Activated CD8-positive, alpha-beta T cell treated with anti-CD3 and anti-CD28 coated beads for 36 hours (primary cell): ENCODE results near the gene IMMT. TPM values are rescaled to one million over a fixed set of nuclear protein-coding genes. Genes with fewer than 3 reads are reported as not detected.

ENCODE experiments used
- ATAC-seq: fragments of 200-7000 bp; cut with Tn5 transposase; one replicate; pipeline ENCODE4 v1.10.0; 2021; ENCODE audit warnings: mild to moderate bottlenecking, moderate library complexity
- CTCF ChIA-PET: fragments of 350-600 bp; sonication (Branson Sonifier 250); formaldehyde crosslinking; loops from one replicate; lab custom pipeline; 2021; ENCODE audit warnings: antibody characterized with exemption; lab: Charles Lee
- POLR2A ChIA-PET: fragments of 350-600 bp; sonication (Branson Sonifier 250); formaldehyde crosslinking; loops from one replicate; lab custom pipeline; 2021; ENCODE audit warnings: antibody characterized with exemption; lab: Charles Lee
- DNase-seq: peaks from one replicate; pipeline ENCODE4 v3.0.0-alpha.2; 2020
- H3K27ac Mint-ChIP-seq: one replicate; pipeline ENCODE4 v1.8.0; 2021; ENCODE audit warnings: mild to moderate bottlenecking, mixed read lengths
- H3K27me3 Mint-ChIP-seq: one replicate; pipeline ENCODE4 v1.8.0; 2021; ENCODE audit warnings: mixed read lengths
- H3K36me3 Mint-ChIP-seq: one replicate; pipeline ENCODE4 v1.8.0; 2021; ENCODE audit warnings: low read depth, mixed read lengths
- H3K4me1 Mint-ChIP-seq: one replicate; pipeline ENCODE4 v1.8.0; 2021; ENCODE audit warnings: low read depth, mixed read lengths
- H3K4me3 Mint-ChIP-seq: one replicate; pipeline ENCODE4 v1.8.0; 2021; ENCODE audit warnings: mild to moderate bottlenecking, moderate library complexity, mixed read lengths
- H3K9me3 Mint-ChIP-seq: one replicate; pipeline ENCODE4 v1.8.0; 2021; ENCODE audit warnings: mixed read lengths
- intact Hi-C: fragments of 100-400 bp; cut with micrococcal nuclease; formaldehyde crosslinking; loops from one replicate; pipeline ENCODE4 v1.10.0; 2022
- total RNA-seq, 2 experiments: library from RNA; stranded (reverse); gene quantifications; one replicate each; pipeline ENCODE4 v1.2.3, GENCODE V29; 2021
- TF ChIP-seq, protein P1 (sequence below): fragments of 200-600 bp; IDR thresholded peaks from one replicate; pipeline ENCODE4 v1.8.0; 2022; ENCODE audit warnings: antibody characterized with exemption, mild to moderate bottlenecking

Gene IMMT
- total RNA-seq, 2 experiments from 2014 or later = 143 to 144 TPM

DNA sequence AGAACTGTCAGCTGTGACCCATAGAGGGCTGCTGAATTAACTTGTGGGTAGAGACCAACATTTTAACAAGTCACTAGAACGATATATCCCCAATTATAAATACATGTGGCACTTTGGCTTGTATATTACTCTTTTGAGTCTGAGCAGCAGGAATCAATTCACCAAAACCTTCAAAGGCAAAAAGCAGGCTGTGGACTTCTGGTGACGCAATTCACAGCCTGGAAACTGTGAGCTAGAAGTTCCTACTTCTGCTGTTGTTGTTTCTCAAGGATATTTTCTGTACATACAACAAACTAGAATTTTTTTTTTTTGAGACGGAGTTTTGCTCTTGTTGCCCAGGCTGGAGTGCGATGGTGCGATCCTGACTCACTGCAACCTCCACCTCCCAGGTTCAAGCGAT, 52.0 kb downstream of the IMMT start:
- no peak for DNase-seq
- no peak overlapping the region for H3K27ac Mint-ChIP-seq
- peaks cover 16% of the 10 kb centered on the region for H3K4me1 Mint-ChIP-seq
- peaks cover 49% of the 10 kb centered on the region for H3K36me3 Mint-ChIP-seq
- no peak overlapping the region for H3K4me3 Mint-ChIP-seq
- intact Hi-C loops = no loop called here
- POLR2A ChIA-PET = interaction anchor here (0.7 to 1.3 kb wide), 6 partner anchors 10 to 37 kb away, joined by 3 to 5 read pairs (median 3); partner anchors contain the start of gene PTCD3
- no peaks in the 10 kb centered on the region for H3K27me3 Mint-ChIP-seq
- TF ChIP-seq, protein P1, sequence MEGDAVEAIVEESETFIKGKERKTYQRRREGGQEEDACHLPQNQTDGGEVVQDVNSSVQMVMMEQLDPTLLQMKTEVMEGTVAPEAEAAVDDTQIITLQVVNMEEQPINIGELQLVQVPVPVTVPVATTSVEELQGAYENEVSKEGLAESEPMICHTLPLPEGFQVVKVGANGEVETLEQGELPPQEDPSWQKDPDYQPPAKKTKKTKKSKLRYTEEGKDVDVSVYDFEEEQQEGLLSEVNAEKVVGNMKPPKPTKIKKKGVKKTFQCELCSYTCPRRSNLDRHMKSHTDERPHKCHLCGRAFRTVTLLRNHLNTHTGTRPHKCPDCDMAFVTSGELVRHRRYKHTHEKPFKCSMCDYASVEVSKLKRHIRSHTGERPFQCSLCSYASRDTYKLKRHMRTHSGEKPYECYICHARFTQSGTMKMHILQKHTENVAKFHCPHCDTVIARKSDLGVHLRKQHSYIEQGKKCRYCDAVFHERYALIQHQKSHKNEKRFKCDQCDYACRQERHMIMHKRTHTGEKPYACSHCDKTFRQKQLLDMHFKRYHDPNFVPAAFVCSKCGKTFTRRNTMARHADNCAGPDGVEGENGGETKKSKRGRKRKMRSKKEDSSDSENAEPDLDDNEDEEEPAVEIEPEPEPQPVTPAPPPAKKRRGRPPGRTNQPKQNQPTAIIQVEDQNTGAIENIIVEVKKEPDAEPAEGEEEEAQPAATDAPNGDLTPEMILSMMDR = no peak
- ATAC-seq = no peak
- H3K9me3 Mint-ChIP-seq = no peaks in the 10 kb centered on the region
- CTCF ChIA-PET = no interaction called here

DNA sequence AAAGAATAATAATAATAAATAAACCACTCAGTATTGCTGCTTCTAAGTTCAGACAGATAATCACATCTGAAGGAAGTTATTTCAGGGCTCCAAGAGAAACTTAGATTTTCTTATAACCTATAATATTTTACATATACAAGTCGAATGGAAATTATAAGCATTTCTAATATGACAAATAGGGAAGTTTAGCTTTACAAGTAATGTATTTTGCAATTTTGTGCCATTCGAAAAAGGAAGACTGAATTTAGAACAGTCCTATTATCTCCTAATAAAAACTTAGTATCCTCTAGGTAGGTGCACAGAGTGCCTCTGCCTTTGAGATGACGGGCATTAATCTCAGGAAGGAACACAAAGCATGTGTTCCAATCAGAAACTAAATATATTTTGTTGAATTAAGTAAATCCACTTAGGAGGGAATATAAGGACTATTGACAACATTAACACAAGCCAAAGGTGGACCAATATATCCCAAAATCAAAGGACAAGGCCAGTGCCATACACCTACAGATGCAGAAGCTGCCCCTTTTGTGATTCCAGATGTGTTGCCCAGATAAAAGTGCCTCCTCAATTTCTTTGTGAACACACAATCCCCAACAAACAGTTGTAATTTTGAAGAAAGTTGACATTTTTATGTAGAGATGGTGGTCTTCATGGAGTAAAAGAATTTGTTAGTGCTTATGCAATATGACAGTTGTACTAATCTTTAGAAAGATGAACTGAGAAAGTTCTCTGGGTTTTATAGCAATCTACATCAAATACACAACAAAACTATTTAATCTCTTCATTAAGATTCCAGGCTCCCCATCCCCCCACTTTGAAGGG, 52.6 kb downstream of the IMMT start:
- no peaks in the 10 kb centered on the region for H3K27me3 Mint-ChIP-seq
- no peaks in the 10 kb centered on the region for H3K9me3 Mint-ChIP-seq
- ChIA-PET POLR2A (interaction anchor here (0.7 to 1.3 kb wide), 6 partner anchors 9 to 36 kb away, joined by 3 to 5 read pairs (median 3); partner anchors contain the start of gene PTCD3), CTCF (no interaction called here)
- H3K4me1 Mint-ChIP-seq = peaks cover 14% of the 10 kb centered on the region
- H3K4me3 Mint-ChIP-seq = no peak overlapping the region
- H3K36me3 Mint-ChIP-seq = peaks cover 49% of the 10 kb centered on the region
- TF ChIP-seq, protein P1 = no peak
- no peak for ATAC-seq
- intact Hi-C loops = no loop called here
- DNase-seq = no peak
- peak overlapping the region; percentile 34 for H3K27ac Mint-ChIP-seq

DNA sequence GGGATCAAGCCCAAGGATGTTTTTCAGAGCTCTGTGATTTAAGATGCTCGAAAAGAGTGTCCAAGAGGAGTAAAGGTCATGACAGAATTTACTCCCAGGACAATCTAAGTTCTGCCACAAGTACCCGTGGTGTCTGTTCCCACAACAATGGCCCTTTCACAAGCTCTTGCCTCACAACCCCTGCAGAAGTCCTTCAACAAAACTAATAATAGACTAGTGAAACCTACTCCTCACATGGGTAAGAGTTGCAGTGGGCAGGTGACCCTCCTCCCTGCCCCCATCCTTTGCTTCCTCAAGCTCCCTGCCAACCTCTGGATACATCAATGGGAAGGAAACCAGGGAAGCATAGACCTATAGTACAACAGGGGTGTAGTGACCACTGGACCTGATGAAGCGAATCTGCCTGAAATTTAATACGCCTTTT, 54.3 kb downstream of the IMMT start:
- POLR2A ChIA-PET = interaction anchor here (0.6 to 1.2 kb wide), 2 partner anchors 32 to 59 kb away, joined by 3 to 5 read pairs; no protein-coding TSS in a partner anchor
- Mint-ChIP-seq H3K4me3 (no peak overlapping the region), H3K4me1 (peaks cover 12% of the 10 kb centered on the region), H3K27ac (peak overlapping the region; percentile 41), H3K36me3 (peaks cover 54% of the 10 kb centered on the region), H3K9me3 (no peaks in the 10 kb centered on the region), H3K27me3 (no peaks in the 10 kb centered on the region)
- no peak for DNase-seq
- intact Hi-C loops = no loop called here
- CTCF ChIA-PET = interaction anchor here (1.0 kb wide), 1 partner anchor 17 kb away, joined by 3 read pairs; no protein-coding TSS in a partner anchor
- TF ChIP-seq, protein P1 = no peak
- ATAC-seq = no peak

DNA sequence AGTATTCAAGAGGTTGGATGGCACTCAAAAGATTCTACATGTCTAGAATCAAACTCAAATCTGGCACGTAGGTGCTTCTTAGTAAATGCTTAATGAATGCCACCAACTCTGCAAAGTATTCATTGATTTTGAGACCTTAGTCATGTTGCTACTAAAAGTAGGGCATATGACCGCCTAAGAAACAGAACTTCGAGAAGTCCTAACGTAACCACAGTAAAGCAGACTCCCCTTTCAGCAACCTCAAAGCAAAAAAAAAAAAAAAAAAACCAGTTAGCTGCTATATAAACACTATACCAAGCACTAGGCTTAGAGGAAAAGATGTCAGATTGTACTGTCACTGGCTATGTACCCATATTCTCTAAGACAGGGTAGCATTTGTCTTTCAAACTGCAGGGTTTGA, 55.3 kb downstream of the IMMT start:
- ChIA-PET POLR2A (no interaction called here), CTCF (no interaction called here)
- no peaks in the 10 kb centered on the region for H3K9me3 Mint-ChIP-seq
- DNase-seq (no peak), ATAC-seq (no peak)
- TF ChIP-seq, protein P1 = no peak
- no peak overlapping the region for H3K4me3 Mint-ChIP-seq
- peak overlapping the region; percentile 14 for H3K27ac Mint-ChIP-seq
- intact Hi-C loops = no loop called here
- peaks cover 12% of the 10 kb centered on the region for H3K4me1 Mint-ChIP-seq
- no peaks in the 10 kb centered on the region for H3K27me3 Mint-ChIP-seq
- H3K36me3 Mint-ChIP-seq = peaks cover 61% of the 10 kb centered on the region
